Measurements from ENCODE around the gene AMBN. TPM values are rescaled to one million over a fixed set of nuclear protein-coding genes. Genes with fewer than 3 reads are reported as not detected.
"Not testable (repeated sequence)": the region's sequence is repeated elsewhere in the genome, so short reads cannot be mapped to it uniquely, and the experiment has no call there.

The AMBN gene
- total and polyA plus RNA-seq, 12 donors: not detected

DNA sequence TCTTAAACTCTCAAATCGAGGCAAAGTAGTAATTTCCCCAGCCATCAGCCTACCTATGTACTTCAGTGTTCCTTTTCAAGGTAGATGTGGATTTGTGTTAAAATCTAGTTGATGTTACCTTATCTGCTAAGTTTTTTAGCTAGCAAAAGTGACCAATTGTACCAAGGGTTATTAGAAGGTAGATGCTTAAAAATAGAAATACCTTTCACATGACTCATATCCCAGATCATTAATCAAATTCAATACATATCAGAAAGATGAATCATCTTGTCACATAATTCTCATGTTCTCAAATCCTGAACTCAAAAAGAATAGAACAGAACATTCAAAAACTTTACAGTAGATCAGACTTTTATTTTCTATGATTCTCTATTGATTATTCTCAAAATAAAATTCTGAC, 40.0 kb downstream of the AMBN start:
- Histone ChIP-seq H3K36me3 (no peaks in the 10 kb centered on the region), H3K27ac (no peak overlapping the region), H3K4me3 (no peak overlapping the region), H3K27me3 (no peaks in the 10 kb centered on the region), H3K9me3 (no peaks in the 10 kb centered on the region), H3K4me1 (peaks cover 0 to 4% (median 3%) of the 10 kb centered on the region in 9 donors)
- TF ChIP-seq, protein P1, sequence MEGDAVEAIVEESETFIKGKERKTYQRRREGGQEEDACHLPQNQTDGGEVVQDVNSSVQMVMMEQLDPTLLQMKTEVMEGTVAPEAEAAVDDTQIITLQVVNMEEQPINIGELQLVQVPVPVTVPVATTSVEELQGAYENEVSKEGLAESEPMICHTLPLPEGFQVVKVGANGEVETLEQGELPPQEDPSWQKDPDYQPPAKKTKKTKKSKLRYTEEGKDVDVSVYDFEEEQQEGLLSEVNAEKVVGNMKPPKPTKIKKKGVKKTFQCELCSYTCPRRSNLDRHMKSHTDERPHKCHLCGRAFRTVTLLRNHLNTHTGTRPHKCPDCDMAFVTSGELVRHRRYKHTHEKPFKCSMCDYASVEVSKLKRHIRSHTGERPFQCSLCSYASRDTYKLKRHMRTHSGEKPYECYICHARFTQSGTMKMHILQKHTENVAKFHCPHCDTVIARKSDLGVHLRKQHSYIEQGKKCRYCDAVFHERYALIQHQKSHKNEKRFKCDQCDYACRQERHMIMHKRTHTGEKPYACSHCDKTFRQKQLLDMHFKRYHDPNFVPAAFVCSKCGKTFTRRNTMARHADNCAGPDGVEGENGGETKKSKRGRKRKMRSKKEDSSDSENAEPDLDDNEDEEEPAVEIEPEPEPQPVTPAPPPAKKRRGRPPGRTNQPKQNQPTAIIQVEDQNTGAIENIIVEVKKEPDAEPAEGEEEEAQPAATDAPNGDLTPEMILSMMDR (IDR thresholded peaks at IDR 0.05): no peak
- WGBS, 2 donors: 75 to 78% methylated on average over 1 of the region's 1 CpG
- ATAC-seq (no peak), DNase-seq (no peak)
- intact Hi-C loops (cut with DNase I): no loop called here

GRCh38 chr4:70634482-70634881, 42.4 kb downstream of the AMBN start:
- ATAC-seq (no peak), DNase-seq (no peak)
- Histone ChIP-seq H3K9me3 (no peaks in the 10 kb centered on the region), H3K4me3 (no peak overlapping the region), H3K36me3 (no peaks in the 10 kb centered on the region), H3K27me3 (no peaks in the 10 kb centered on the region), H3K4me1 (peaks cover 0 to 12% (median 3%) of the 10 kb centered on the region in 9 donors), H3K27ac (no peak overlapping the region)
- TF ChIP-seq, protein P1 (IDR thresholded peaks at IDR 0.05): no peak
- intact Hi-C loops (cut with DNase I): no loop called here
- 88 to 93% methylated on average over 5 of the region's 5 CpGs for WGBS, 2 donors

DNA sequence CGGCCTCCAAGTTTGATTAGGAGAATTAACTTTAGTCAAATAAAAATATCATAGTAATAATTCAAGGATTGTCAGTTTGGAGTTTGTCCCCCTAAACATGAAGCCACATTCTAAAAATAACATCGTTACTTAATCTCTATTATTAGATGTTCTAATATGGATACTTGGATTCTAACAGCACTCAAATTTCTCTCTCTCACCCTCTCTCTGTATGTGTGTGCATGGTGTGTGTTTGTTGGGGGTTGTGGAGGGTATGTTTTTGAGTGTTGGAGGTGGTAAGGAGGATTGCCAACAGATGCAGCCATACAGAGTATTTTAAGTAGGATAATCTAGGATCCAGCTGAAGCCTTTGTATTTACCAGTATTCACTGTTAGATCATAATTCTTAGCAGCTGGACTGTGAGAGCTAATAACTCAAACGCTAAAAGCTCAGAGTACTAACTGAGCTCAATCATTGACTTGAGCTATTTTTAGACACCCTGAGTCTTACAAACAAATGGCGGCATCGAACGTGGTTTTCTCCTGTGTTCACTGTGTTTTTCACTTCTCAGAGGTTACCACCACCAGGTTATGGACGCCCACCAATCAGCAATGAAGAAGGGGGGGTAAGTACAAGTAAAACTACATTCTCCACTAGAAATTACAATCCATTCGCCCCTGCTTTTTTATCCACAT, 45.3 kb downstream of the AMBN start:
- intact Hi-C loops (cut with DNase I): no loop called here
- Histone ChIP-seq H3K36me3 (no peaks in the 10 kb centered on the region), H3K4me3 (peak overlapping the region in 8 of 10 donors; percentile 6 to 32 (median 16)), H3K27ac (peak overlapping the region; percentile 4 to 83 (median 72)), H3K4me1 (peaks cover 0 to 12% (median 3%) of the 10 kb centered on the region in 9 donors), H3K9me3 (no peaks in the 10 kb centered on the region), H3K27me3 (no peaks in the 10 kb centered on the region)
- ATAC-seq (peak; percentile 55 to 92 (median 82)), DNase-seq (no peak)
- WGBS, 2 donors: 40 to 42% methylated on average over 8 of the region's 8 CpGs
- TF ChIP-seq, protein P1 (IDR thresholded peaks at IDR 0.05): no peak

DNA sequence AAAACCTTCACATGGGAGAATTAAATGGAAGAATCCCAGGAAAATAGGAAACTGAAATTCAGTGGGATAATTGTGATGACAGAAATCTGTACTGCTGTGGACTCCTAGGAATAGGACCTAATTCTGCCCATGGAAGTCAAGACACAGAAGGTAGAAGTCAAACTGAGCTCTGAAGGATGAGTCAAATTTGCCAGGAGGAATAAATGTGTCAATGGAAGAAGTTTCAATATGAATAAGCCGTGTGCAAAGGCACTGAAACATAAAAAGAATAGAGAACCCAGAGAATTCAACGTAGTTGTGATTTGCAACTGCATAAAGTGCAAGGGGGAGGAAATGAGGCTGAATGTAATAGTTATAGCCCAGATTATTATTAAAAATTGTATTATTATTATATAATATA, 48.1 kb downstream of the AMBN start:
- DNase-seq (no peak), ATAC-seq (no peak)
- TF ChIP-seq, protein P1 (IDR thresholded peaks at IDR 0.05): no peak
- 88% methylated on average over 2 of the region's 2 CpGs for WGBS, 2 donors
- Histone ChIP-seq H3K9me3 (no peaks in the 10 kb centered on the region), H3K27ac (no peak overlapping the region), H3K4me3 (no peak overlapping the region), H3K27me3 (no peaks in the 10 kb centered on the region), H3K36me3 (no peaks in the 10 kb centered on the region), H3K4me1 (peaks cover 0 to 12% (median 3%) of the 10 kb centered on the region in 9 donors)
- intact Hi-C loops (cut with DNase I): no loop called here

- ATAC-seq, H3K9me3 ChIP-seq, H3K4me3 ChIP-seq, H3K27me3 ChIP-seq, H3K4me1 ChIP-seq, H3K36me3 ChIP-seq, H3K27ac ChIP-seq, DNase-seq: not testable (repeated sequence)
- intact Hi-C loops (cut with DNase I): loop anchor here in 7 of 10 donors (5.0 to 10.0 kb wide), 3 partner anchors 354 to 1062 kb away; no protein-coding TSS in a partner anchor
- 82 to 91% methylated on average over 4 of the region's 4 CpGs for WGBS, 2 donors
Observed at GRCh38 chr4:70650741-70651140, 58.7 kb downstream of the AMBN start.

Measured in heart right ventricle (tissue), 16 donors.